Stimulated activated CD8-positive, alpha-beta memory T cell treated with anti-CD3 and anti-CD28 coated beads, Interleukin-4, amount 100 ng/mL, for 4 hours (primary cell): ENCODE measurements around the gene REV3L.
A peak's percentile ranks its signal among the peaks of the same experiment; 100 is the strongest.
"Not testable (repeated sequence)": the region's sequence is repeated elsewhere in the genome, so short reads cannot be mapped to it uniquely, and the experiment has no call there.

Experiments used
- DNase-seq, 2 donors: peaks; one replicate each; pipeline ENCODE4 v3.0.0-alpha.2; 2020; ENCODE audit warnings: low read depth in 2 of 2, low spot score in 1 of 2

REV3L gene

DNA sequence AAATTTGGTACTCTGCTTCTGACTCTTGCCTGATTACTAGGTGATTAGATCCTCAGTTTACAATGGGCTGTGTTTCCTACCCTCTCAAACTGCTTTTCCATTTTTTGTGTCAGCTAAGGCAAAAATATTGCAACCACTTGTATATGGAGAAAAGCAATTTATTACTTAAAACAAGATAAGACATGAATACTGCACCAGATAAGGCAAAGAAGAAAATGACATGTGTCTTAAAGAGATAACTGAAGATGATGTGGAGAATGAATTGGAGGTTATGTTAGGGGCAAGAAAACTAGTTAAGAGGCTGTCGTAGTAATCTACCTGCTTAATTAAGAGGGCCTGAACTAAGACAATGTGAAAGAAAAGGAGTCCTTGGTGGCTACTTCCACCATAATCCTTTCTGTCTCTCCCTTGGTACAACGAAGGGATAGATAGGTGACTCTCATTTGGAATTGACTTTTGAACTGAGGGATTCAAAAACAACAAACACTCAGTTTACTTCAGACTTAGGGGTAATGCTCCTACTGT, 16.3 kb upstream of the REV3L start:
- DNase-seq: no peak

GRCh38 chr6:111494951-111495635, 12.1 kb upstream of the REV3L start:
- DNase-seq: no peak

DNA sequence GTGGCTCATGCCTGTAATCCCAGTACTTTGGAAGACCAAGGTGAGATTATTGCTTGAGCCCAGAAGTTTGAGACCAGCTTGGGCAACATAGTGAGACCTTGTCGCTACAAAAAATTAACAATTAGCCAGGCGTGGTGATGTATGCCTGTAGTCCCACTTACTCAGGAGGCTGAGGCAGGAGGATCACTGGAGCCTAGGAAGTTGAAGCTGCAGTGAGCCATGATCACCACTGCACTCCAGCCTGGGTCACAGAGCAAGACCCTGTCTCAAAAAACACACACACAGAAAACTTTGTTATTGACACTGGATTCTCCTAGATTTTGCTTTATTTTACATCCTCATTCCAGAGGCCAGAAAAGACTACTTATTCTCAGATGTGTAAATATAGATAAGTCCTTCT, 9.5 kb upstream of the REV3L start:
- DNase-seq: no peak

DNA sequence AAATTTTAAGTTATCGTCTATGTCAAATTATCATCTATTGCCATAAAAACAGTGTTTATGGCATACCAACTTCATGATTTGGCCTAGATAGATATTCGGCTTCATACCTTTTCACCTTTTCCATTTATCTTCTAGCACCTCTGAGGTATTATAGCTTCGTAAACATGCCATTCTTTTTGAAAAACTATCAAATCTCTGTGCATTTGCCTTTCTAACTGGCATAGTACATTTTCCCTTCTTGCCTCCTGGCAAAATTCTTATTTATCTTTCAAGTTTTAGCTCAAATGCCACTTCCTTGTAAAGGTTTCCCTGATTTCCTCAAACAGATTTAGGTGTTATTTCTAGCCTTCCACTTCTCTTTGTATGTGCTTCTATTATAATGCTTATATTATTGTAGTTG, 7.0 kb upstream of the REV3L start:
- no peak for DNase-seq

DNA sequence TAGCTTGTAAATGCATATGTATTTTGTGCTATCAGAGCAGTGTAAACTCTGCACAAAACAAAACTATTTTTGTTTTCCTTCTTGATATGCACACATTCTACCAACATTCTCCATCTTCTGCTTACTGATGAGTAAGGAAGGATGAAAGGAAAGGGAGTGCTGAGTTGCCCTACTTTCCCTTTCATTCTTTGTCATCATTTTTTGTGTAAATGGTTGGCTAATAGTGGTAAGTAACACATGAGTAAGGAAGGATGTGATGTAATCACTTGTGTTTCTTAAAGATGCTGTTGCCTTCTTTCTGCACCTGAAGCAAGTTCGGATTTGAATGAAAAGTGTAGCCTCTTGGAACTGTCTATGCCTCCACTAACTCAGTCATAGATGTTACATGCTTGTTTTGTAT, 4.6 kb upstream of the REV3L start:
- no peak for DNase-seq

DNA sequence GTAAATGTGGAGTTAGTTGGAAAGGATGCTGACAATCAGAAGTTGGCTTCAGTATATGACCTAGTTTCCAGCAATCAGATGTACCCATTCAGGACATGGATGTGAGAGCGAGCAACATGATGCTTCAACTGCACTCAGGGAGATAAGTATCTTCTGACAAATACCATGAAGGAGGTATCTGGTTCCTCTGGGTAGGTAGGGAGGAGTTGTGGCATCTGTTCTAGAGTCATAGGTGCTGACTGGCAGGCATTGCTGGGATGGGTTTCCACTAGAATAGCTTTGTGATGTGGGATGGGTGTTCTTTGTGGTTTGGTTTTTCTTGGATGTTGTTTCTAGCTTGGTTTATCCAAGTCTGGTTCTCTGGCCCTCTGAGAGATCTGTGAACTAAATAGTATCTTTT, 3.9 kb upstream of the REV3L start:
- DNase-seq: no peak

DNA sequence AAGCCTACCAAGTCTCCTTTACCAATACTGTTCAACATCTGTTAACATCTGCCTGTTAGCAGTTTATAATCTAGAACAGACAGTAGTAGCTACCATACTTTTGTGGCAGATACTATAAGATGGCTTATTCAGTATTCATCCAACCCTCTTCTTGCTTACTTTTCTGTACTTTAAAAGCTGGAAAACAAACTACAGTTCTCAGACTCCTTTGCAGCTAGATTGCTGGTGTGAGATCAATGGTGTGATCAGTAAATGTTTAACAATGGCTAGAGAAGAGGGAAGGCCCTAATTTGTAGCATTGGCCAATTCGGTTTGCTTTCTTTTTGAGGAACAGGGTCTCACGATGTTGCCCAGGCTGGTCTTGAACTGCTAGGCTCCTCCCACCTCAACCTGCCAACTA, 3.5 kb upstream of the REV3L start:
- no peak for DNase-seq

DNA sequence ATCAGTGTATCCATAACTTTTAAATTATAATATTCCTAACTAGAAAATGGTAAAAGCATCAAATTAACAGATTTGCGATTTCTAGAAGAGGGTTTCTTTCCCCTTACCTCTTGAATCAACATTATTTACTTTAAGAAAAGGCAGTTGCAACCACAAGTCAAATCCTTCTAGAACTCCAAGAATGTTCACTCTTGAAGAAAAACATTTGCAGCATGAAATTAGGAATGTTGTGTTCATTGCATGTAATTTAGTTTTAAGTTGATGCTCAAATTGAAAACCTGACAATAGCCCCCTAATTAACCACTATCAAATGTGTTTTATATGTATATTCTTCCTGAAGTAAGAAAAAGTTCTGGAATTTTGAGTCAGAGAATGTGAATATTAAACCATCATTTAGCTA, 2.3 kb upstream of the REV3L start:
- DNase-seq: no peak

- no peak for DNase-seq
Observed at GRCh38 chr6:111484633-111484930, 1.6 kb upstream of the REV3L start.

DNA sequence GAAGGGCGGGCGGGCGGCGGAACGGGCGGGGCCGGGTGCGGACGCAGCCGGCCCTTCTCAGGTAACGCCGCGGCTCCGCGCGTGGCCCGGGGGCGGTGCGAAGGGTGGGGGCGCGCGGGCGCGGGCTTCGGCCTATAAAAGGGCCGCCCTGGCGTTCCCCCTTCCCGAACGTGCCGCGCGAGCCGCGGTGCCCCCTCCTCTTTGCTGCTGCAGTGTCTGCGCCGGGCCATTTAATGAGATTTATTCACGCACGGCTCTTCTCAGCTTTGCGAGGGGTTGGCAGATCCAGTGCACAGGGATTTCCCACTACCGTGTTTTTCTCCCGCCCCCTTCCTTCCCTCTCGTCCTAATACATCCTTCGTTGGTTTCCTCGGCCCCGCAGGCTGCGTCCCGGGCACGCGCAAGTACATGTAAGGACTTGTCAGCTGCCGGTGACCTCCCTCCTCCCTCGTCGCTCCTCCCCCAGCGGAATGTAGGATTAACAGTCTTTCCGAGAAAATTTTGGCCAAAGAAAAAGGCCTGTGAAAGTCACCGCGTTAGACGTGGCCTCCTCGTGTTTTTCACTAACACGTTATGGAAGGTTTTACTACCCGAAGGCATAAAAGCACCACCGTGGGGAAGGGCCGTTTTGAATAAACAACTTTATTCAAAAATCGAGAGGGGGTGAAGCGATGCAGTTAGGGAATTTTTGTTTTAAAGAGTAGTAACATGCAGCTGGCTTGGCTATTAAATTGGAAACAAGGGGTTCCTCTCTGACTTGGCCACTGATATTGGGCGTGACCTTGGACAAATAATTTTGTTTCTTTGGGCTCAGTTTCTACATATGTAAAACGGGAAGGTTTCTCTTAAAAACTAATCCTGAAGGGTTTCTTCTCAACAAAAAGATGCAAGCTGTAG, 966 bp upstream of the REV3L start:
- peak; percentile 55 to 70 for DNase-seq

GRCh38 chr6:111482188-111482958, 645 bp downstream of the REV3L start:
- peak in 1 of 2 donors; percentile 12 for DNase-seq

GRCh38 chr6:111481836-111482187, 1.2 kb downstream of the REV3L start:
- no peak for DNase-seq

DNA sequence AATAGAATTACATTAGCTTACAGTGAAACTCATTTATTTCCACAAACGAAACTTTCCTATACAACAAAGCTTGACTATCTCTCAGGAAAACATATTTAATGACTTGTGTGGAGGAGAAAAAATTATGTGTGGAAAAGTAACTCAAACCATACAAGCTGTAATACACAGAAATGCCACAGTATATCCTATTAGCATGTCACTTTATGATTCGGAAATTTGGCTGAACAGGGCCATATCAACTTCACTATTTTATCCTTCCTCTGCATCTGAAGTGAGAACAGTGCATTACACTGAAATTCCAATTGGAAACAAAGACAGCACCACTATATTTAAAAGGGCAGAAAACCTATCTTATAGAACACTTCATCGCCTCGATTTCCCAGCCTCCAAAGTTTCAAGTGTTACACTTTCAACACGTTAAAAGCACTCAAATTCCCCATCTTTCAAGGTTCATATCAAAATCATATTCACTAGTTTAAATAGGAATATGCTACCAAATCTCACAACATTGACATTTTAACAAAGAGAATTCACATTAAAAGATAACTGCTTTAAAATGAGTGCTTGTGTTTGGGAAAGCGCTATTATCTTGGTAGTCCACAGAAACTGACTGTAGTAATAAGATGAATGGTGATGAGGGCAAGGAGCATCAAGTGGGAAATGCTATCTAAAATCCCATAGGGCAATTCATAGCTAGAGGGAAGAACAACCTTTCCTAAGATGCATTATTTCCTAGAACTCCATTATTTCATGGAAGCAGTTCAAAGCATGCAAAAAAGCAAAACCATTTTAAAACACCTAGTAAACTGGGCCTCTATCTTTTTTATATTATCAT, 1.8 kb downstream of the REV3L start:
- no peak for DNase-seq

DNA sequence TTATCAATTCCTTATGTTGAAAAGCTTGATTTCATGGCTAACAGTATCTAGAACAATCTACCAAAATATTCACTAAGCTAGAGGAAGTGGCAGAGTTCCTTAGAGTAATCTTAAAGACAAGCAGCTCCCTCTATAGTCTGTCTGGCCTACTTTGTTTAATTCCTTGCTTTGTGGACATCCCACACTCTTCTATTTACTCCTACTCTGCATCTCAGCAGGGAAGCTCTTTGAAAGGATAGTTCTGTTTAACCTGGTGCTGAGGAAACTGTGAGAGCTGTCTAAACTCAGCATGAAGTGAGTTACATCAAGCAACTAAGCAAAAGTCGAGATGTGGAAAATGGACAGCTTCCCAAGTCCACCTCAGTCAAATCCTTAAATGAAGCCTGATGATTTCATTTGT, 4.3 kb downstream of the REV3L start:
- DNase-seq: no peak

GRCh38 chr6:111478064-111478476, 4.9 kb downstream of the REV3L start:
- DNase-seq: no peak

DNA sequence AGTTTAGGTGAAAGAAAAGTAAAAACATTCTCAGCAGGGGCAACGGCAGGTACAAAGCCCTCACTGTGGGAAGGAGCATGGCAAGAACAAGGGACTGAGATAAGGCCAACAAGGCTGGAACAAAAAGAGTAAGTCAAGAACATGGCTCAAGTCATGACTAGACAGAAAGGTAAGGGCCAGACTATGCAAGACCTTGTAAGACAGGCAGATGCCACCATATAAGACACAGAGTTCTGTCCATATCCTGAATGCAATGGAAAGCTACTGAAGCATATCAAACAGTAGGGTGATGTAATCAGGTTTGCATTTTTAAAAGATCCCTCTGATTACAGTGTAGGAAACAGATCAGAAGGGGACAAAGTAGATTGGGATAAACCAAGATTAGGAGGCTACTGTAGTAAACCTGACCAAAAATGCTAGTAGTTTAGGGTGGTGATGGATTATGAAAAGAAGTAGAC, 5.5 kb downstream of the REV3L start:
- DNase-seq: no peak

DNA sequence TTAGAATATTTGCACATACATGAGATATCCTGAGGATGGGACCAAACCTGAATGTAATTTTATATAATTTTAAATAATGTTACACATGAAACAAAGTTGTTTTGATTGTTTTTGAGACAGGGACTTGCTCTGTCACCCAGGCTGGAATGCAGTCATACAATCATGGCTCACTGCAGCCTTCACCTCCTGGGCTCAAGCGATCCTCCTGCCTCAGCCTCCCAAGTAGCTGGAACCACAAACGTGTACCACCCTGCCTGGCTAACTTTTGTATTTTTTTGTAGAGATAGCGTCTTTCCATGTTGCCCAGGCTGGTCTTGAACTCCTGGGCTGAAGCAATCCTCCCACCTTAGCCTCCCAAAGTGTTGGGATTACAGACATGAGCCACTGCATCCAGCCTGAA, 7.0 kb downstream of the REV3L start:
- not testable (repeated sequence) for DNase-seq

- no peak for DNase-seq
Observed at GRCh38 chr6:111474771-111475170, 8.2 kb downstream of the REV3L start.

GRCh38 chr6:111474106-111474505, 8.9 kb downstream of the REV3L start:
- no peak for DNase-seq

DNA sequence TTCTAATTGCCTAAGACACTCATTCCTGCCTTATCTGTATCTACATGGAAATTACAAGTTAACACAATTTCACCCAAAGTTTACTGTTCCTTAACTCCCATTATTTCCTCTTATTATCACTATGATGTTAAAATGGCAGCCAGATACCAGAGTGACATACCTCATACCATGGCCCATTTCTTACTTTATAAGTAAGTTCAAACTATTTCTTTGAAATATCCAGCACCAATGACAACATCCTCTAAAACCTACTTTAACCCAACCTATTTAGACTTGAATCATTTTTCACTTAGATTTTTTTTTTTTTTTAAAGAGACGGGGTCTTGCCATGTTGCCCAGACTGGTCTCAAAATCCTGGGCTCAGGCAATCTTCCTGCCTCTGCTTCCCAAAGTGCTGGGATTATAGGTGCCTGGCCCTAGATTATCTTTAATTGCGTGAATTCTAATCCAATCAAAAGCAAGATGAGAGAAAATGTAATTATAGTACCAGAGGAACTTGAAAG, 10.0 kb downstream of the REV3L start:
- DNase-seq: no peak

- no peak for DNase-seq
Observed at GRCh38 chr6:111471958-111472357, 11.1 kb downstream of the REV3L start.
